NT2/D1 (cell line): ENCODE results near the gene CDH10.

Source experiments
- DNase-seq: peaks from one replicate; pipeline ENCODE4 v3.0.0-alpha.2; 2011; ENCODE audit warnings: low read depth, low spot score
- H3K27me3 ChIP-seq: 2 replicates; pipeline ENCODE4 v1.6.0; 2011; ENCODE audit warnings: mild to moderate bottlenecking; ENCODE audit not compliant: insufficient read length, insufficient read depth
- H3K36me3 ChIP-seq: 2 replicates; pipeline ENCODE4 v1.6.1; 2011; ENCODE audit warnings: mild to moderate bottlenecking, low read length, mixed read lengths; ENCODE audit not compliant: insufficient read depth, insufficient read length
- H3K4me1 ChIP-seq: 2 replicates; pipeline ENCODE4 v1.5.1; 2011; ENCODE audit not compliant: insufficient read depth, insufficient read length
- H3K4me3 ChIP-seq: 2 replicates; pipeline ENCODE4 v1.5.1; 2011; ENCODE audit warnings: low read depth; ENCODE audit not compliant: insufficient read length
- H3K9ac ChIP-seq: 2 replicates; pipeline ENCODE4 v1.6.0; 2011; ENCODE audit warnings: low read depth; ENCODE audit not compliant: insufficient read length
- H3K9me3 ChIP-seq: 2 replicates; pipeline ENCODE4 v1.5.1; 2011; ENCODE audit warnings: mild to moderate bottlenecking, low read length; ENCODE audit not compliant: insufficient read depth
- SUZ12 ChIP-seq: IDR thresholded peaks from 2 replicates; pipeline ENCODE4 v1.6.1; 2011; ENCODE audit not compliant: insufficient read length, insufficient read depth; ENCODE audit errors: extremely low read depth
- YY1 ChIP-seq: IDR thresholded peaks from 2 replicates; pipeline ENCODE4 v1.6.1; 2011; ENCODE audit not compliant: insufficient read length, insufficient read depth
- ZNF274 ChIP-seq: IDR thresholded peaks from 2 replicates; pipeline ENCODE4 v1.6.1; 2011; ENCODE audit warnings: mild to moderate bottlenecking, low read depth, low read length

Gene CDH10

DNA sequence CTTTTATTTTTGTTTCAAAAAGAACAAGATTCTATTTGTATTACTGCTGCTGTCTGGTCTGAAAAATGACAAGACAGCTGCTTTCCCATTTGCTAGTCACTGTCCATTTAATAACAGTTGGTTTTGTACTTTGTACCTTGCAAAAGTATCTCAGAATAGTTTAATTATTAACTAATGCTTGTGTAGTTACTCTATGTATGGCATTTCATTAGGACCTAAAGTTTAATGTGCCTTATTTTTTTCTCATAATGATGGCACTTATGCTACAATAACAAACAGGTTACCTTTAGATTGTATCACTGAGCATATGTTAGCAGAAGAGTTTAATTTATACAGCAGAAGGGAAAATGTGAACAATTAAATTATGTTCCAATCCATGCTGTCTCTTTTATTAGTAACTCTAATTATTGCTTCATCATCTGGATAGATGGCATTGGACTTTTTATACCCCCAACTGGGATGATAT lies 134.2 kb downstream of the CDH10 start:
- TF ChIP-seq ZNF274, result no peak
- no peak for TF ChIP-seq SUZ12
- TF ChIP-seq YY1, result no peak
- Histone ChIP-seq H3K4me1 (no peaks in the 10 kb centered on the region), H3K4me3 (no peak overlapping the region), H3K9ac (no peak overlapping the region), H3K36me3 (no peaks in the 10 kb centered on the region), H3K27me3 (no peaks in the 10 kb centered on the region), H3K9me3 (no peaks in the 10 kb centered on the region)
- DNase-seq, result no peak

DNA sequence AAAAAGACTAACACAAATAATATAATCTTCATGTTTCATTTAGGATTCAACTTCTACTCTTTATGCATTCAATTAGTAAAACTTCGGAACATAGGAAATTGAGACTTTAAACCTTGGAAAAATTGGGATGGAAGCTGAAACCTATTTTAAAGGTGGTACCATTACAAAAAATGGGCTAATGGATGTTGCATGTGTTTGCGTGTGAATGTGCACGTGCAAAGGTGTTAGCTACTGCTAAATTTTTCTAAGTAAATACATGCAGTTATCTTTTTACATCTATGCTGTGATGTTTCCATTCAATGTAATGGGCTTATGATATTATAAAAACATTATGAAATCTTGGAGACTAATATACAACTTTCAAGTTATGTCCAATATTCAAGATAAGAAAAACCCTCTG lies 134.8 kb downstream of the CDH10 start:
- no peak overlapping the region for H3K4me3 ChIP-seq
- H3K9me3 ChIP-seq, result no peaks in the 10 kb centered on the region
- H3K9ac ChIP-seq, result no peak overlapping the region
- no peak for DNase-seq
- no peak for TF ChIP-seq SUZ12
- no peaks in the 10 kb centered on the region for H3K4me1 ChIP-seq
- H3K36me3 ChIP-seq, result no peaks in the 10 kb centered on the region
- no peaks in the 10 kb centered on the region for H3K27me3 ChIP-seq

DNA sequence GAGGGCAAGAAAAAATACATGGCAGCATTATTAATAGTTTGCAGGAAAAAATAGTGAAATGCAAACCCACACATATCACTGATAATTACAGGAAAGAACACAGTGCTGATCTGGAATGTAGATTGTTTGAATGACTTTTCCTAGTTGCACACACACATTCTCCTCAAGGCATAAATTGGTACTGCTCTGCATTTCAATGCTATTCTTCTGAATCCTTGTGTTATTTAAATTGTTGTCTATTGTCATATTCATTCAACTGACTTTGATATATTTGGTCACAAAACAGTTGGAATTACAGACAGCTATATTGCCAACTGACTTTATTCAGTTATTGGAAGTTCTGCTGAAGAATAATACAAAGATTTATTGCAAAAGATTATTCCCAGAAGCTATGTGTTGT lies 139.5 kb downstream of the CDH10 start:
- Histone ChIP-seq H3K9ac (no peak overlapping the region), H3K4me1 (no peaks in the 10 kb centered on the region), H3K27me3 (no peaks in the 10 kb centered on the region), H3K9me3 (no peaks in the 10 kb centered on the region), H3K36me3 (no peaks in the 10 kb centered on the region), H3K4me3 (no peak overlapping the region)
- DNase-seq, result no peak
- TF ChIP-seq SUZ12 (no peak), ZNF274 (no peak), YY1 (no peak)

DNA sequence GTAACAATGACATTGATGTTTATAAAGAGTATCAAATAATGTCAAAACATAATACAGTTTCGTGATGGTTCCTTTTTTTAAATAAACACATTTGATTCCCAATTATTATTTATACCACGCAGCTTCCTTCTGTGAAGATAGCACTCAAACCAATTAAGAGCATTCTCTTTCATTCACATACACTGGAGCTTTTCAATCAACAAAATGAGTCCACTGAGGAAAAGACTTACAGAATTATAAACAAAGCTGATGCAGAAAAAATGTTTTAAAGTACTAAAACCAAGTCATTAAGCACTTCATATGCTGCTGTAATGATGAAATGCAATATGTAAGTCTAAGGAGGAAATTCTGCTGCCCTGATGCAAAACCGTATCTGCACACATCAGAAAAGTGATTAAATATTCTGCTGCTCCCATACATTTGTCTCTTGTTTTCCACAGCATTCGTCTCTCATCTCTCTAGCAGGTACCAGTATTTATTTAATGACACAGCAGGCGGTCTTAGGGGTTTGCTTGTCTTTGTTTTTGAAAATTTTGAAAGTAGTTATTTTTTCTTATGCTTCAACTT lies 147.1 kb downstream of the CDH10 start:
- TF ChIP-seq YY1 (no peak), ZNF274 (no peak), SUZ12 (no peak)

DNA sequence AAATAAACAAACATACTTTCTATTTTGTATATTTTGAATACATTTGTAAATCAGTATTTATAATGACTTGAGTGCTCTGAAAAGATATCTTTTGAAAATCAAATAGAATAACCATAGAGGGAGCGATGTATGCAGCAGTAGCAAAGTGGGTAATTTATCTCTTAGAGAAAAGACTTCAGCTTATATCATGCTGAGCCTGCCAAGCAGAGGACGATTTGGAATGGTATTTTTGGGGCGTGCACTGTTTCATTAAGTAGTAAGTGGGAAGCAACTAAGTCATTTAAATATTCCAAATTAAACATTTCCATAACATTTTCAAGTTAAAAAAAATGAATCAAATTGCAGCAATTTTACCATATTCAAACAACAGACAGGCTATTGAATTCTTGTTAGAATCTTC lies 147.6 kb downstream of the CDH10 start:
- DNase-seq, result no peak
- Histone ChIP-seq H3K36me3 (no peaks in the 10 kb centered on the region), H3K4me3 (no peak overlapping the region), H3K9ac (no peak overlapping the region), H3K9me3 (no peaks in the 10 kb centered on the region), H3K4me1 (no peaks in the 10 kb centered on the region), H3K27me3 (no peaks in the 10 kb centered on the region)
- no peak for TF ChIP-seq YY1
- no peak for TF ChIP-seq SUZ12
- no peak for TF ChIP-seq ZNF274

More for the DNA sequence above, 147.1 kb downstream of the CDH10 start:
- DNase-seq, result no peak
- H3K9me3 ChIP-seq, result no peaks in the 10 kb centered on the region
- H3K9ac ChIP-seq, result no peak overlapping the region
- H3K36me3 ChIP-seq, result no peaks in the 10 kb centered on the region
- no peak overlapping the region for H3K4me3 ChIP-seq
- no peaks in the 10 kb centered on the region for H3K27me3 ChIP-seq
- H3K4me1 ChIP-seq, result no peaks in the 10 kb centered on the region

DNA sequence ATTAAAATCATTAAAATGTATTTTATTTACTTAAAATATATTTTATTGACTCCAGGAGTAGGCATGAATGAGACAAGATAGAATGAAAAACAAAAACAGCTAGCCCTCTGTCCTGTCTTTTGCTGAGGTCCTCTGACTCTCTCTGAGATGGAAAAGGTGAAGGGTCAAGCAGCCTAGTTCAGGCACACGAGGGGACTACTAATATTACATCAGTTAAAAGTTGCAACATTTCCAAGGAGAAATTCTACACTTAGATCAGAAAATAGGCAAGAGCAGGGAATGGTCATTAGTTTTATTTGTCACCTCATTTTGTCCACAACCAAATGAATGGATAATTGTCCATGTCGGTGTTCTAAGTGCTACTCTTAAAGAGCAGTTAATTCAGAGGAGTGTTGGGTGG lies 148.5 kb downstream of the CDH10 start:
- Histone ChIP-seq H3K4me3 (no peak overlapping the region), H3K4me1 (no peaks in the 10 kb centered on the region), H3K36me3 (no peaks in the 10 kb centered on the region), H3K27me3 (no peaks in the 10 kb centered on the region), H3K9me3 (no peaks in the 10 kb centered on the region), H3K9ac (no peak overlapping the region)
- TF ChIP-seq YY1 (no peak), ZNF274 (no peak), SUZ12 (no peak)
- DNase-seq, result no peak

DNA sequence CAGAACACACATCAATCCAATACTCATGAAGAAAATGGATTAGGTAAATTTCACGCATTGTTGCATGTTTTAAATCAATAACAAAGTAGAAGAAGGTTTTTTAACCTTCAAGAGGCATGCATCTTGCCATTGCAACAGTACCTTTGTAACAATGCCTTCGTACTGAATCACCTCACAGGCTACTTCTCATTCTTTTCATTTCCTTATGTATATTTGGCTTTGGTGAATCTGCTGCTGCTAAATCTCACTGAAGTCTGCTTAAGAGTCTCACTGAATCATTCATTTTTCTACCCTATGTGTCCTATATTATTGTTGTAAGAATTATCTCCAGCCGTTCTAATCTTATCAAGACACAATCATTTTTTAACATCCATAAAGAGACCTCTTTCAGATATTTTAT lies 152.5 kb downstream of the CDH10 start:
- no peak overlapping the region for H3K9ac ChIP-seq
- H3K36me3 ChIP-seq, result no peaks in the 10 kb centered on the region

DNA sequence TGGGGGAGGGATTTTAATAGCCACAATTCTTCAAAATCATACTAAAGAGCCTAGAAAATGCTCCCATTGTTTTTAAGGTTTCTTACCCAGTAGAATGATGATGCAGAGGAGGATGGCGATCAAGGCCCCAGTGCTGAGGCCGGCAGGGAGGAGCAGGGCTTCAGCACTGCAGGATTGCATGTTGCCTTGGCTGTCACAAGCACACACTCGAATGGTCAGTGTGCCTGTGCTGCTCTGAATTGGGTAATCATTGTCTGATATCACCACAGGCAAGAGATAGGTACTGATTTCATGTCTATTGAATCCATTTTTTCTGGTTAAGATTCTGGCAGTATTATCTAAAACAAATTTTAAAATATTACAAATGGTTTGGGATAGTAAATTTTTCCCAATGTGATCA lies 153.3 kb downstream of the CDH10 start:
- H3K9ac ChIP-seq, result no peak overlapping the region
- no peak overlapping the region for H3K4me3 ChIP-seq
- TF ChIP-seq YY1 (no peak), SUZ12 (no peak), ZNF274 (no peak)
- no peaks in the 10 kb centered on the region for H3K36me3 ChIP-seq
- DNase-seq, result no peak
- H3K27me3 ChIP-seq, result no peaks in the 10 kb centered on the region
- H3K4me1 ChIP-seq, result no peaks in the 10 kb centered on the region
- no peaks in the 10 kb centered on the region for H3K9me3 ChIP-seq

More for the DNA sequence above, 152.5 kb downstream of the CDH10 start:
- Histone ChIP-seq H3K27me3 (no peaks in the 10 kb centered on the region), H3K4me1 (no peaks in the 10 kb centered on the region), H3K9me3 (no peaks in the 10 kb centered on the region), H3K4me3 (no peak overlapping the region)
- TF ChIP-seq SUZ12 (no peak), YY1 (no peak), ZNF274 (no peak)
- no peak for DNase-seq
